CD4-positive, alpha-beta T cell treated with Interleukin-4 for 1 hour (primary cell): Measurements from ENCODE around the gene BPIFA2.

Experiments
- DNase-seq, 2 donors: peaks; one replicate each; pipeline ENCODE4 v3.0.0-alpha.2; 2020 to 2022

The BPIFA2 gene

GRCh38 chr20:33203444-33203843, 35.5 kb downstream of the BPIFA2 start:
- DNase-seq: no peak

DNA sequence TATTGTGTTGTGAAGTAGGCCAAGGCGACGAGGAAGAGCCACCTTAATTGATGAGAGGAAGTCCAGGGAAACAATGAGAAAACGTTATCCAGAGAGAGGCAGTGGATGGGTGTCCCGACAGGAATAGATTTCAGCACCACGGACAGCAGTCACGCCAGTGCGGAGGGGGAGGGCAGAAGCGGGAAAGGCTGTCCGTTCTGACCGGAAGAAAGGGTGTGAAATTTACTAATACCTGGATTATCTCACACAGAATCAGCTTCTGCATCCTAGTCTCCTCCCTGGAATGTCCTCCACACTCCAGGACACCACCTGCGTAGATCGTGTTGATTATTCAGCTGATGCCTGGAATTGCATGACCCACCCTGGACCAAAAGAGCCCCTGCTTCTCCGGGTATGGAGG, 41.8 kb downstream of the BPIFA2 start:
- DNase-seq: peak; percentile 16 to 19

- DNase-seq: no peak
These were observed 42.4 kb downstream of the BPIFA2 start for GRCh38 chr20:33210371-33210770.

- peak in 1 of 2 donors; percentile 20 for DNase-seq
These were observed 44.0 kb downstream of the BPIFA2 start for GRCh38 chr20:33211817-33212424.

DNA sequence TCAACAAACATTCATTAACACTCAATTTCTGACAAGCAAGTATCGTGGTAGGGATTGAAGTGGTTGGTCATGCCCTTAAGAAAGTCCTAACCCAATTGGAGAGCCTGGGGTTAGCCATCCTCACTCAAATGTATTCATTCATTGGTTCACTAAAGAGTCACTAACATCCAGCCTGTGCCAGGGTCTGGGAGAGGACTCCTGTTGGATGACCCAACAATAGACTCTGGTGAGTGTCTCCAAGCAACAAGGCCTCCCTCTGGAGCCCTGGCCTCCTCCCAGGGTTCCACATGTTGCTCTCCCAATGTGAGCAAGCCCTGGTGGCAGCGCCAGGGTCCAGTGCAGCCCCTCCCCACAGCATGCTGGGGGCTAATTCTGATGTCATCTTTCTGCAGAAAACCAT, 49.1 kb downstream of the BPIFA2 start, which contains the start of gene BPIFA3:
BPIFA3 (plus strand) TSS at position 301 of the 400 bp plus-strand sequence. CDS start 185 bp downstream, outside the sequence.
- DNase-seq: no peak

- no peak for DNase-seq
These were observed 56.4 kb downstream of the BPIFA2 start for GRCh38 chr20:33224399-33224798.

DNA sequence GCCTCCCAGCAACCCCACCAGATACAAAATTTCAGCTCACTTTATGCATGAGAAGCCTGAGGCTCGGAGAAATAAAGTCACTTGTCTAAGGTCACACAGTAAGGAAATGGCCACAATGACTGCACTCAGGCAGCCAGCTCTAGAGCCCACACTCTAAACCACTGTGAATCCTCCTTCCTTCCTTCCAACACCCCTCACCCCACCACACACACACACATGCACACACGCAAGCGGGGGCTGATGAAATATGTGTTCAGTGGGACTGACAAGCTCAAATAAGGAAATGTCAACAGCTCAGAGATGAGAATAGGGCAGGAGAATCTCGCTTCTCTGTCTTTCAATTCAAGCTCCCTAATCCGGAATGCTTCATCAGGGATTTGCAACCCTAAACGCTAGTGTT, 61.9 kb downstream of the BPIFA2 start:
- DNase-seq: no peak
